ENCODE results near the gene PC. TPM values are rescaled to one million over a fixed set of nuclear protein-coding genes. Genes with fewer than 3 reads are reported as not detected.

Gene PC
- total and polyA plus RNA-seq, 9 of the 15 experiments (the other 6 are each of a cell fraction or from before 2014, with no cell fraction given) = 0.94 to 38.0 (median 8.7) TPM

DNA sequence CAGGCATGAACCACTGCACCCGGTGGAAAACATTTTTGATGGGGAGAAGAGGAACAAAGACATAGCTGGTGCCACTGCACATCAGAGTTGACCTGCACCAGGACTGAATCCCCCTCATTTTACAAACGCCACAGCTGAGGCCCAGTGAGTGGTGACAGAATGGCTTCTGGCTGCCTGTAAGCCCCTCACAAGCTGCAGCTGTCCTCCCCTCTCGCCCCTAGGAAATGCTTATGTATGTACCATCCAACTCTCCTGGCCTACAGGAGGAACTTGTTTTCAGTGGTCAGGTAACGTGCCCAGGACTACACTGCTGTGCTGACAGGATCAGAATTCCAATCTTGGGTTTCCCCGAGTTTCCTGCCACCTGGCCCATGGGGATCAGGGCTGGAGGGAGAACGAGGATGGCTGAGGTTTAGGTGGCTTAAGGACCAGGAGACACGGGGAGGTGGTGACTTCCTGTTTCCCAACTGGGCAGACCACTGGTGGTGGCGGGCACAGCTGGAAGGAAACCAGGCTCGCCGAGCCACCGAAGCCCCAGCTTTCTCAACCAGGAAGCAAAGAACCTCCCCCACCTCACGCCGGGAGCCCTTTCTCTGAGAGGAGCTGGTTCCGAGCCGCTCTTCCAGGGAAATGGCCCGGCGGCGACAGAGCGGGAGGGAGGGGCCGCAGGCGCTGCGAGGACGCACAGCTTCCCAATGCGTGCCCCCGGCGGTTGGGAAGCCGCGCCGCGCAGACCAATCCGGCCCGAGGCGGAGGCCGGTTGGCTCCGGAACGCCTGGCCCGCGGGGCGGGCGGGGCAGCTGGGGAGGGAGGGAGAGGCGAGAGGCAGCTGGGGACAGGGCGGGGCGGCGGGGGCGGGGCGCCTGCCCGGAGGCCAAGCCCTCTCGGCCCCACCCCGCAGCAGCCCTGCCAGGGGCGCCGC, 102.3 kb downstream of the PC start (continued):
- TF ChIP-seq PML (IDR thresholded peaks at IDR 0.05; ENCODE audit: low read length) = peak; percentile 83
- TF ChIP-seq GTF2F1 (IDR thresholded peaks at IDR 0.05; ENCODE audit: low read depth, low read length) = no peak
- TF ChIP-seq, protein P1, sequence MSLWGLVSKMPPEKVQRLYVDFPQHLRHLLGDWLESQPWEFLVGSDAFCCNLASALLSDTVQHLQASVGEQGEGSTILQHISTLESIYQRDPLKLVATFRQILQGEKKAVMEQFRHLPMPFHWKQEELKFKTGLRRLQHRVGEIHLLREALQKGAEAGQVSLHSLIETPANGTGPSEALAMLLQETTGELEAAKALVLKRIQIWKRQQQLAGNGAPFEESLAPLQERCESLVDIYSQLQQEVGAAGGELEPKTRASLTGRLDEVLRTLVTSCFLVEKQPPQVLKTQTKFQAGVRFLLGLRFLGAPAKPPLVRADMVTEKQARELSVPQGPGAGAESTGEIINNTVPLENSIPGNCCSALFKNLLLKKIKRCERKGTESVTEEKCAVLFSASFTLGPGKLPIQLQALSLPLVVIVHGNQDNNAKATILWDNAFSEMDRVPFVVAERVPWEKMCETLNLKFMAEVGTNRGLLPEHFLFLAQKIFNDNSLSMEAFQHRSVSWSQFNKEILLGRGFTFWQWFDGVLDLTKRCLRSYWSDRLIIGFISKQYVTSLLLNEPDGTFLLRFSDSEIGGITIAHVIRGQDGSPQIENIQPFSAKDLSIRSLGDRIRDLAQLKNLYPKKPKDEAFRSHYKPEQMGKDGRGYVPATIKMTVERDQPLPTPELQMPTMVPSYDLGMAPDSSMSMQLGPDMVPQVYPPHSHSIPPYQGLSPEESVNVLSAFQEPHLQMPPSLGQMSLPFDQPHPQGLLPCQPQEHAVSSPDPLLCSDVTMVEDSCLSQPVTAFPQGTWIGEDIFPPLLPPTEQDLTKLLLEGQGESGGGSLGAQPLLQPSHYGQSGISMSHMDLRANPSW (CRISPR knock-in tag; IDR thresholded peaks at IDR 0.05) = no peak
- peak in 1 of 2 experiments; percentile 65; a peak in 1 of 3 replicates for TF ChIP-seq CBX3 (IDR thresholded peaks at IDR 0.05; ENCODE audit: borderline replicate concordance in 1 of 2, low read length in 2 of 2)
- TF ChIP-seq, protein P2, sequence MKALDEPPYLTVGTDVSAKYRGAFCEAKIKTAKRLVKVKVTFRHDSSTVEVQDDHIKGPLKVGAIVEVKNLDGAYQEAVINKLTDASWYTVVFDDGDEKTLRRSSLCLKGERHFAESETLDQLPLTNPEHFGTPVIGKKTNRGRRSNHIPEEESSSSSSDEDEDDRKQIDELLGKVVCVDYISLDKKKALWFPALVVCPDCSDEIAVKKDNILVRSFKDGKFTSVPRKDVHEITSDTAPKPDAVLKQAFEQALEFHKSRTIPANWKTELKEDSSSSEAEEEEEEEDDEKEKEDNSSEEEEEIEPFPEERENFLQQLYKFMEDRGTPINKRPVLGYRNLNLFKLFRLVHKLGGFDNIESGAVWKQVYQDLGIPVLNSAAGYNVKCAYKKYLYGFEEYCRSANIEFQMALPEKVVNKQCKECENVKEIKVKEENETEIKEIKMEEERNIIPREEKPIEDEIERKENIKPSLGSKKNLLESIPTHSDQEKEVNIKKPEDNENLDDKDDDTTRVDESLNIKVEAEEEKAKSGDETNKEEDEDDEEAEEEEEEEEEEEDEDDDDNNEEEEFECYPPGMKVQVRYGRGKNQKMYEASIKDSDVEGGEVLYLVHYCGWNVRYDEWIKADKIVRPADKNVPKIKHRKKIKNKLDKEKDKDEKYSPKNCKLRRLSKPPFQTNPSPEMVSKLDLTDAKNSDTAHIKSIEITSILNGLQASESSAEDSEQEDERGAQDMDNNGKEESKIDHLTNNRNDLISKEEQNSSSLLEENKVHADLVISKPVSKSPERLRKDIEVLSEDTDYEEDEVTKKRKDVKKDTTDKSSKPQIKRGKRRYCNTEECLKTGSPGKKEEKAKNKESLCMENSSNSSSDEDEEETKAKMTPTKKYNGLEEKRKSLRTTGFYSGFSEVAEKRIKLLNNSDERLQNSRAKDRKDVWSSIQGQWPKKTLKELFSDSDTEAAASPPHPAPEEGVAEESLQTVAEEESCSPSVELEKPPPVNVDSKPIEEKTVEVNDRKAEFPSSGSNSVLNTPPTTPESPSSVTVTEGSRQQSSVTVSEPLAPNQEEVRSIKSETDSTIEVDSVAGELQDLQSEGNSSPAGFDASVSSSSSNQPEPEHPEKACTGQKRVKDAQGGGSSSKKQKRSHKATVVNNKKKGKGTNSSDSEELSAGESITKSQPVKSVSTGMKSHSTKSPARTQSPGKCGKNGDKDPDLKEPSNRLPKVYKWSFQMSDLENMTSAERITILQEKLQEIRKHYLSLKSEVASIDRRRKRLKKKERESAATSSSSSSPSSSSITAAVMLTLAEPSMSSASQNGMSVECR (CRISPR knock-in tag; IDR thresholded peaks at IDR 0.05) = peak; percentile 75
- TF ChIP-seq ARNT (IDR thresholded peaks at IDR 0.05) = no peak
- 0 out of 4 replicates have a peak, but pooled peaks of 1 of the 2 experiments have one; percentile 8 for TF ChIP-seq TRIM24 (IDR thresholded peaks at IDR 0.05)
- peak; percentile 40; the same call in 1 of the 2 replicates for TF ChIP-seq FOXM1 (IDR thresholded peaks at IDR 0.05; ENCODE audit: low read depth)
- TF ChIP-seq FOXM1 (CRISPR knock-in tag; IDR thresholded peaks at IDR 0.05; ENCODE audit: low read depth) = peak; percentile 65; the same call in 1 of the 2 replicates
- peak; percentile 30; the same call in 1 of the 2 replicates for TF ChIP-seq SMAD4 (CRISPR knock-in tag; conservative IDR thresholded peaks at IDR 0.05)
- TF ChIP-seq HNRNPK (IDR thresholded peaks at IDR 0.05; ENCODE audit: low read depth, low read length, poor library complexity, severe bottlenecking) = peak; percentile 59
- no peak for TF ChIP-seq ZNF347 (CRISPR knock-in tag; IDR thresholded peaks at IDR 0.05; ENCODE audit: low read depth)
- TF ChIP-seq, protein P3, sequence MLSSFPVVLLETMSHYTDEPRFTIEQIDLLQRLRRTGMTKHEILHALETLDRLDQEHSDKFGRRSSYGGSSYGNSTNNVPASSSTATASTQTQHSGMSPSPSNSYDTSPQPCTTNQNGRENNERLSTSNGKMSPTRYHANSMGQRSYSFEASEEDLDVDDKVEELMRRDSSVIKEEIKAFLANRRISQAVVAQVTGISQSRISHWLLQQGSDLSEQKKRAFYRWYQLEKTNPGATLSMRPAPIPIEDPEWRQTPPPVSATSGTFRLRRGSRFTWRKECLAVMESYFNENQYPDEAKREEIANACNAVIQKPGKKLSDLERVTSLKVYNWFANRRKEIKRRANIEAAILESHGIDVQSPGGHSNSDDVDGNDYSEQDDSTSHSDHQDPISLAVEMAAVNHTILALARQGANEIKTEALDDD (IDR thresholded peaks at IDR 0.05) = no peak
- TF ChIP-seq ZNF766 (CRISPR knock-in tag; conservative IDR thresholded peaks at IDR 0.05) = peak; percentile 8; the same call in 1 of the 2 replicates
- TF ChIP-seq SMAD3 (CRISPR knock-in tag; conservative IDR thresholded peaks at IDR 0.05) = 0 out of 2 replicates have a peak, but pooled peaks have one; percentile 30
- peak; percentile 78 for TF ChIP-seq KLF16 (IDR thresholded peaks at IDR 0.05)
- TF ChIP-seq, protein P4, sequence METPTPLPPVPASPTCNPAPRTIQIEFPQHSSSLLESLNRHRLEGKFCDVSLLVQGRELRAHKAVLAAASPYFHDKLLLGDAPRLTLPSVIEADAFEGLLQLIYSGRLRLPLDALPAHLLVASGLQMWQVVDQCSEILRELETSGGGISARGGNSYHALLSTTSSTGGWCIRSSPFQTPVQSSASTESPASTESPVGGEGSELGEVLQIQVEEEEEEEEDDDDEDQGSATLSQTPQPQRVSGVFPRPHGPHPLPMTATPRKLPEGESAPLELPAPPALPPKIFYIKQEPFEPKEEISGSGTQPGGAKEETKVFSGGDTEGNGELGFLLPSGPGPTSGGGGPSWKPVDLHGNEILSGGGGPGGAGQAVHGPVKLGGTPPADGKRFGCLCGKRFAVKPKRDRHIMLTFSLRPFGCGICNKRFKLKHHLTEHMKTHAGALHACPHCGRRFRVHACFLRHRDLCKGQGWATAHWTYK (CRISPR knock-in tag; IDR thresholded peaks at IDR 0.05) = peak; percentile 71; the same call in 1 of the 2 replicates
